GM12874 (cell line): ENCODE measurements around the gene THSD7A.

Experiments used
- CTCF ChIP-seq: IDR thresholded peaks from 2 replicates; pipeline ENCODE4 v1.5.1; 2011; ENCODE audit warnings: low read depth, mild to moderate bottlenecking, control low read depth, low read length, moderate library complexity; ENCODE audit not compliant: insufficient read depth

Gene THSD7A

GRCh38 chr7:11464624-11465023 lies 367.4 kb downstream of the THSD7A start:
- no peak for TF ChIP-seq CTCF

- no peak for TF ChIP-seq CTCF
These were observed 370.1 kb downstream of the THSD7A start for GRCh38 chr7:11461946-11462345.

- no peak for TF ChIP-seq CTCF
These were observed 373.1 kb downstream of the THSD7A start for GRCh38 chr7:11458736-11459483.

- no peak for TF ChIP-seq CTCF
These were observed 374.6 kb downstream of the THSD7A start for GRCh38 chr7:11457419-11457818.

GRCh38 chr7:11456574-11456973 lies 375.4 kb downstream of the THSD7A start:
- TF ChIP-seq CTCF, result no peak

GRCh38 chr7:11452476-11452875 lies 379.5 kb downstream of the THSD7A start:
- no peak for TF ChIP-seq CTCF

GRCh38 chr7:11450281-11450680 lies 381.7 kb downstream of the THSD7A start:
- no peak for TF ChIP-seq CTCF
